Measurements from ENCODE around the gene SERBP1.
"Not testable (repeated sequence)": the region's sequence is repeated elsewhere in the genome, so short reads cannot be mapped to it uniquely, and the experiment has no call there.

SERBP1 gene

GRCh38 chr1:67439277-67440029 lies 9.3 kb upstream of the SERBP1 start:
- DNase-seq, result no peak

- no peak for DNase-seq
These were observed 7.8 kb upstream of the SERBP1 start for GRCh38 chr1:67437961-67438360.

- DNase-seq, result no peak
These were observed 6.4 kb upstream of the SERBP1 start for GRCh38 chr1:67436511-67437055.

GRCh38 chr1:67434491-67434890 lies 4.3 kb upstream of the SERBP1 start:
- DNase-seq, result no peak

- DNase-seq, result no peak
These were observed 3.6 kb upstream of the SERBP1 start for GRCh38 chr1:67433837-67434236.

GRCh38 chr1:67432745-67433144 lies 2.5 kb upstream of the SERBP1 start:
- DNase-seq, result no peak

- DNase-seq, result no peak
These were observed 1.8 kb upstream of the SERBP1 start for GRCh38 chr1:67431869-67432578.

GRCh38 chr1:67431156-67431765 lies 1.1 kb upstream of the SERBP1 start:
- DNase-seq, result no peak

- DNase-seq, result peak in 3 of 5 experiments; percentile 5 to 53 (median 10)
These were observed 459 bp downstream of the SERBP1 start for GRCh38 chr1:67429528-67430357.

GRCh38 chr1:67429011-67429527 lies 1.1 kb downstream of the SERBP1 start:
- peak in 3 of 5 experiments; percentile 42 to 66 (median 51) for DNase-seq

- no peak for DNase-seq
These were observed 2.3 kb downstream of the SERBP1 start for GRCh38 chr1:67427947-67428346.

GRCh38 chr1:67427465-67427864 lies 2.7 kb downstream of the SERBP1 start:
- DNase-seq, result no peak

GRCh38 chr1:67420835-67421492 lies 9.2 kb downstream of the SERBP1 start:
- no peak for DNase-seq

- peak in 1 of 5 experiments; percentile 22 for DNase-seq
These were observed 11.2 kb downstream of the SERBP1 start for GRCh38 chr1:67418839-67419586.

- DNase-seq, result not testable (repeated sequence)
These were observed 12.5 kb downstream of the SERBP1 start for GRCh38 chr1:67417733-67418132.

- no peak for DNase-seq
These were observed 15.2 kb downstream of the SERBP1 start for GRCh38 chr1:67415041-67415440.

GRCh38 chr1:67414574-67414973 lies 15.6 kb downstream of the SERBP1 start:
- DNase-seq, result no peak

- DNase-seq, result not testable (repeated sequence)
These were observed 17.1 kb downstream of the SERBP1 start for GRCh38 chr1:67413101-67413500.

GRCh38 chr1:67408148-67408547 lies 22.1 kb downstream of the SERBP1 start:
- DNase-seq, result no peak

GRCh38 chr1:67407498-67407897 lies 22.7 kb downstream of the SERBP1 start:
- no peak for DNase-seq

All from T-helper 2 cell (primary cell).